HPDE6-E6E7 (cell line): ENCODE results near the gene ALB.

ENCODE experiments used
- DNase-seq: peaks from one replicate; pipeline ENCODE4 v3.0.0; 2011; ENCODE audit warnings: missing footprints; ENCODE audit errors: extremely low spot score

The ALB gene

DNA sequence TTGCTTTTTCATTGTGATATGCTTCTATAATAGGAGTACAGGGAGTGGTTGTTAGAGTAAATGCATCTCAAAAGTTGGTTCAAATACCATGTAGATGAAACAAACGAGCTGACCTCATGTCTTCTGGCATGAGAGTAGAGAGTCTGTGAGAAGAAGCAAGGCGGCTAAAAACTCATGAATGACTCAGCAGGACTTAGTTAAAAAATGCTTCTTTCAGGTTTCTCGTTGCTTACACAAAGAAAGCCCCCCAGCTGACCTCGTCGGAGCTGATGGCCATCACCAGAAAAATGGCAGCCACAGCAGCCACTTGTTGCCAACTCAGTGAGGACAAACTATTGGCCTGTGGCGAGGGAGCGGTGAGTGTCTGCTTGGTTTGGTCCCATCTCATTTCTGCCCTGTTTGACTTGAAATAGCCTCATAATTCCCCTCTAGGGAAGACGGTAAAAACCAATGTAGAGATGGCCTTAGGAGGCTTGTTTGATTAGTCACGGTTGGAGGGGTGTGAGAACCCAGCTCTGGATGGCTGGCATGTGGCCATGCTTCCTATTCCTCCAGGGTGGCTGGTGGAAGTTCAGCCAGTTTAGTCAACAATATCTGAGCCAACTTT, 46.4 kb downstream of the ALB start:
- peak; percentile 47 for DNase-seq

DNA sequence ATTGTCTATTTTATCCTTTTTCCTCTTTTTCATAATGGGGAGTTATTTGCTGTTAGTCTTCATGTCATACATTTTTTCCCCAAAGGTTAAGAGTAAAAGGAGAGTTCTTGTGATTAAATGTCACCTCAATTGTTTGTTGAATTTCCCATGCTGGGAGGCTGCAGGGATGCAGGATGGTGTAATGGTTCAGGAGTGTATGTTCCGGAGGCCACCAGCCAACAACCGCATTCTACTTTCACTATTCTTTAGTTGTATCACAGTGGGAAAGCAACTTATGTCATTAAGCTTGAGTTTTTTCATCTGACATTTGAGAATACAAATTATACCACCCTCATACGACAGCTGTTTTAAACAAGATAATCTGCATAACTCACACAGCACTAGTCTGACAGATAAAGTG, 47.3 kb downstream of the ALB start:
- no peak for DNase-seq

DNA sequence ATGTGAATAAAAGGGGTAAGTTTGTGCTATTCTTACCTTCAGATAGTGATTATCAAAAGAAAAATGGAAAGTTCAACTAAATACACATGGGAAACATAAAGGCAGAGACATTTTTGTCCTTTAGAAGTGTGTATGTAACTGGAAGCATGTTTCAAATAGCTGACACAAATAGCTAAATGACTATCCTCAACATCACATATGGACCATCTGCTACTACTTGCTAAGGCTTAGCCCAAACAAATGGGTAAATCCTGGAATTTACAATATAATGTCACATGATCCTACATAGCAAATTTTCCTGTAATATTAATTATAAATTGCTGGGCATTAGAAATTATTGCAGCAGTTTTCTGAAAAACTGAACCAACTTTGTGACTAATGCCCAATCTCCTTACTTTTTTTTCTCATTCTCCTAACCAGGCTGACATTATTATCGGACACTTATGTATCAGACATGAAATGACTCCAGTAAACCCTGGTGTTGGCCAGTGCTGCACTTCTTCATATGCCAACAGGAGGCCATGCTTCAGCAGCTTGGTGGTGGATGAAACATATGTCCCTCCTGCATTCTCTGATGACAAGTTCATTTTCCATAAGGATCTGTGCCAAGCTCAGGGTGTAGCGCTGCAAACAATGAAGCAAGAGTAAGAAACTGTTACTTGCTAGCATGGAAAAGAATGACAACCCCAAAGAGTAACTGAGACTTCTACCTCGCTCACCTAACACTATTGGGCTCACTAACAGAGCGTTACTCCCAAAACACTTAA, 48.1 kb downstream of the ALB start:
- no peak for DNase-seq

DNA sequence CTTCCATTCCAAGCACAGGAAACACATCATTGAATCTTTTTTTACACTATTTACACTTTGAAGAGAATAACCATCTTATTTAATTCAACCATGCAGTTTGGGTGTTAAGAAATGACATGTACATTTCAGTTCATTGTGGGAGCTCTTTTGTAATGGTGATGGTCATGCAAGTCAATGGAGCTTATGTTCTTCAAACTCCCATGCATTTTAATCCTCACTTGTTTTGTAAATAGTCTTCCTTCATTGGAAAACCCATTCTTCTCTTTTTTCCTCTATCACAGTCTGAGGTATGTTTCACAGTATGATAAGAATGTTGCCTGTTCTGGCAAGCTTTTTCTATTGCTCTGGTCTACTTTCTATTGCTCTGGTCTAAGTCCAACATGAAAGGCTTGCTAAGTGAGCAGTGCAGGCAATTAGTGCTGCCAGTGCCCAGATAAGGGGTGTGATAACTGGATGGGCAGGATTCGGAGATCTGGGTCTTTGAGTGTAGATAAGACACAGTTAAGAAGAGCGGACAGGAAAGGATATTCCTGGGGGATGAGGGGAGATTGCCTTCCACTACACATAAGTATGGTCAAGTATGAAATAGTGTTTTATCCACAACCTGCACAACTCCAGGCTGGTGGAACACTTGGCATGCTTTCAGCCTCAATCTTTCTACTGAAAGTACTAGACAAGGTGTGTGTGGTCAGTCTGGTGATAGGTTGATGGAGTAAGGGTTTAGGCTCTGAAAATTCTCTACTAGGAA, 49.0 kb downstream of the ALB start:
- no peak for DNase-seq

DNA sequence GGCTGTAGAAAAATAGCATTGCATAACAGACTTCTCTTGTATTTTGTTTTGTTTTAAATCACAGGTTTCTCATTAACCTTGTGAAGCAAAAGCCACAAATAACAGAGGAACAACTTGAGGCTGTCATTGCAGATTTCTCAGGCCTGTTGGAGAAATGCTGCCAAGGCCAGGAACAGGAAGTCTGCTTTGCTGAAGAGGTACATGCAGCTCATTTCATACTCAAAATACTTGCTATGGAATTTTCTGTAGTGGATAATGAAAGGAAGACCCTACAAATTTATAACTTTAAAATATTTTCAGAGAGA, 49.6 kb downstream of the ALB start:
- no peak for DNase-seq

DNA sequence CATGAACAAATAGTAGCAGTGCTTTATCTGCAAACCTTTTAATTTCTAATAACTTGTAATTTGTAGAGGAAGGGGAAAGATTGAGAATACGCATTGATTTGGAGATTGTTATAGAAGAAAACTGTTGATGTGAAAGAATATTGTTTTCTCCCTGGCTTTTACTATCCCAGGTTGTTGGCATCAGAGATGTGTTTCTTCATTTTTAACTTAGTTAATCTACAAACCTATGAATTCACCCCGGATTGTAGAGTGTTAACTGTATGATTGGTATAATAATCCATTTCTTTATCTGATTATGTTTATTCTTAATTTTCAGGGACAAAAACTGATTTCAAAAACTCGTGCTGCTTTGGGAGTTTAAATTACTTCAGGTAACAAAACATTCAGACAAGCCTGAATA, 50.8 kb downstream of the ALB start:
- no peak for DNase-seq

DNA sequence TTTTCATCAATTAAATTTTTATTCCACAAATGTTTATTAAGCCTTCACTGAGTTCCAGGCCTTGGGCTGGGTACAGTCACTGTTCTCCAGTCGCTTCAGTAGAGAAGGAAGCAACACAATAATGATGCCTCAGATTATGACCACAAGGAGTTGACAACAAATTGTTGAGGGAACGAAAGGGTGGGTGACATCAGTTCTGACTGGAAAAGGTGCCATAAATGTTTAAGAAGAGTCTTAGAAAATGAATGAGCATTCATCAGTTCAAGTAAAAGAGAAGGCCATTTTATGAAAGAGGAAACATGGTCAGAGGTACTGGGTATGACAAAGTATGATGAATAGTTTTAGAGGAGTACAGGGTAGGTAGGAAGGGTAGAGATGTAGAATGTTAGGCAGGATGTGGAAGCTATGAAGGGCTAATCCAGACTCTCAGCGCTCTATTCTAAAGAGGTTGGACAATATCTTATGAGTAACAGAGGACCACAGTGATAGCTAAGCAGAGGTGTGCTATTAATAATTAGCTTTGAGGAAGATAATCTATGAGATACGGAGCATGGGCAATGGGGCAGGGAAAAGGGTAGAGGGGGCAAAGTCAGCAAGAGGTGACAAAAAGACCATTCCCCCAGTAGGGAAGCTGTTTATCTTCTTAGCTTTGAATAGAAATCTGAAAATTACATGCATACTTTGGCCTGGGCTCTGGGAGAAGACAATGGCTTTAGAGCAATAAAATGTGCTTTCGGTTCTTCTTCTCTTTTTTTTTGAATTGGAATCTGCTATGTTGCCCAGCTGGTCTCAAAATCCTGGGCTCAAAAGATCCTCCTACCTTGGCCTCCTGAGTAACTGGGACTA, 52.3 kb downstream of the ALB start:
- DNase-seq: no peak

DNA sequence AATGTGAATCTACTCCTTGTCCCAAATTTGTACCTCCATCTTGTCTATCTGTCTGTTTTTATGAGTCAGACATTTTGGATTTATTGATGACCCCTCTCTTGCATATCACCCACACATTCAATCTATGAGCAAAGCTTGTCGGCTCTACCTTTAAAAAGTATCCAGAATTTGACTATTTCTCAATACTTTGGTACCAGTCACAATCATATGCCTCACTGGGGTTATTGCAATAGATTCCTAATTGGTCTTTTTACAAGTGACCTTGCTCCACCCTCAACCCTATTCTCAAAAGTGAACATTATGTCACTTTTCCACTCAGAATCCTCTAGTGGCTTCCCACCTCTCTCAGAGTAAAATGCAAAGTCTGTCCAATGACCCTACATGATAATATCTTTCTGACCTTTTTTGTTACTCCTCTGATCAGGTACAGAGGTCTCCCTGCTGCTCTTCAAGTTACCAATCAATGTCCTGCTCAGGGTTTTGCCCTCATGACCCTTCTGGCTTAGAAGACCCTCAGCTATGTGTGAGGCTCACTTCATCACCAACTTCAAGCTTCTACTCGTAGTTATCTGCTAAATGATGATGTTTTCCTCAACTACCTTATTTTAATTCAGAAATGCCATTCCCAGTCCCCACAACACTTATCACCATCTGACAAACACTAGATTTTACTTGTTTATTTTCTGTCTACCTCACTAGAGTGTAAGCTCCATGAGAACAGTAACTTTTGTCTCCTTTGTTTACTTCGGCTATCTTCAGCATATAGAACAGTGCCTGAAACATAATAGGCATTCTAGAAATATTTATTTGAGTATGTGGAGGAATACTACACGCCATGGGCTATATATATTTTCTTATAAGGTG, 54.3 kb downstream of the ALB start:
- DNase-seq: no peak

DNA sequence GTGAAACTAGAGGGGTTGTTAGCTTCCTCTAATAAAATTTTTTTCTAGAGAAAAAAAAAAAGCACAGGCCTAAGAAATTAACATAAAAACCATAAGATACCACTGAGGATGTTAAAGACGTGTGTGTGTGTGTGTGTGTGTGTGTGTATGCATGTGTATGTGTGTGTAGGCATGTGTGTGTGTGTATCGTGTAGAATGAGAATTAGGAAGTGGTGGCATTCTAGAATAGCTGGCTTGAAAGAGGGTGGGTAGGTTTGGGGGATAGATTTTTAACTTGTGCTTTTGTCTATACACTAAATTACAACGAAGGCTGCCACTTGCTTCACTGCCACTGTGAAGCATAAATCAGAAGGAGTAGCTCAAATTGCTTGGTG, 54.9 kb downstream of the ALB start:
- no peak for DNase-seq

DNA sequence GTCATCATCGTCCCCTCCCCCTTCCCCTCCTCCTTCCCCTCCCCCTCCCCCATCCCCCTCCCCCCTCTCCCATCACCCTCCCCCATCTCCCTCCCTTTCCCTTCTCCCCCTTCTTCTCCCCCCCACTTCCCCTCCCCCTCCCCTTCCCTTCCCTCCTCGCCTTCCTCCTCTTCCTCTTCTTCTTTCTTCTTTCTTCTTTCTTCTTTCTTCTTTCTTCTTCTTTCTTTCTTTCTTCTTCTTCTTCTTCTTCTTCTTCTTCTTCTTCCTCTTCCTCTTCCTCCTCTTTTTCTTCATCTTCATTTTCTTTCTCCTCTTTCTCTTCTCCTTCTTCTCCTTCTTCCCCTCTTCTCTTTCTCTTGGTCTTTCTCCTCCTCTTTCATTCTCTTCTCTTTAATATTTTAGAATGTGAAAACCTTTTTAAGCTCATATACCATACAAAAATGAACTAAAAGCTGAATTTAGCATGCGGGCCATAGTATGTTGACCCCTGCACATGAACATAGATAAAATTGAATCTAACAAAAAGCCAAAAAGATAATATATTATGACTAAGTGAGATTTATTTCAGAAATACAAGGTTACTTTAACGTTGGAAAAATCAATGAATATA, 56.9 kb downstream of the ALB start:
- no peak for DNase-seq

DNA sequence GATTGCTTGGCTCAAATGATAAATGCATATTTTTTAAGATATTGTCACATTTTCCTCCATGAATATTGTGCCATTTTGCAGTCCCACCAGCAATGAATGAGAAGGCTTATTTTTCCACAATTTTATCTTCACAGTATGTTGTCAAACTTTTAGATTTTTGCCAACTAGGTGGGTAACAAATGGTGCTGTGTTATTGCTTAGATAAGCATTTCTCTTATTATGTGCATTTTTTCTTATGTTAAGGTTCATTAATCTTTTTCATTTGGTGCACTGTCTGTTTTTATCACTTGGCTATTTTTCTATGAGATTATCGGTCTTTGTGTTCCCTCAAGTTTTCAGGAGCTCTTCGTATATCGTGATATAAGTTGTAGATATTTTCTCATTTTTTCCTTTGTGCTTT, 64.1 kb downstream of the ALB start:
- DNase-seq: no peak

DNA sequence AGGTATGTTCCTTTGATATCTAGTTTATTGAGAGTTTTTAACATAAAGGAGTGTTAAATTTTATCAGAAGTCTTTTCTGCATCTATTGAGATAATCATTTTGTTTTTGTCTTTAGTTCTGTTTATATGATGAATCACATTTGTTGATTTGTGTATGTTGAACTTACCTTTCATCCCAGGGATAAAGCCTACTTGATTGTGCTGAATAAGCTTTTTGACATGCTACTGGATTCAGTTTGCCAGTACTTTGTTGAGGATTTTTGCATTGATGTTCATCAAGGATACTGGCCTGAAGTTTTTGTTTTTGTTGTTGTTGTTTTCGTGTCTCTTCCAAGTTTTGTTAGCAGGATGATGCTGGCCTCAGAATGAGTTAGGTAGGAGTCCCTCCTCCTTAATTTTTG, 66.6 kb downstream of the ALB start:
- DNase-seq: no peak
